ENCODE data around the gene SLC16A5. TPM values are rescaled to one million over a fixed set of nuclear protein-coding genes. Genes with fewer than 3 reads are reported as not detected.
A peak's percentile ranks its signal among the peaks of the same experiment; 100 is the strongest.

Gene SLC16A5
- total and polyA plus RNA-seq, 12 donors: 3.6 to 17.4 (median 11.9) TPM

GRCh38 chr17:75113798-75114551 is 26.2 kb downstream of the SLC16A5 start:
- TF ChIP-seq CTCF (IDR thresholded peaks at IDR 0.05): peak; percentile 94 to 98 (median 95)
- Histone ChIP-seq H3K36me3 (peaks cover 0 to 21% (median 0%) of the 10 kb centered on the region in 9 donors), H3K27ac (peak overlapping the region; percentile 55 to 96 (median 90)), H3K4me1 (peaks cover 5 to 66% (median 40%) of the 10 kb centered on the region in 9 donors), H3K9me3 (no peaks in the 10 kb centered on the region), H3K27me3 (no peaks in the 10 kb centered on the region), H3K4me3 (peak overlapping the region; percentile 14 to 66 (median 58))
- 8 to 12% methylated on average over 22 of the region's 22 CpGs for WGBS, 2 donors
- peak; percentile 76 to 94 for DNase-seq
- intact Hi-C loops (cut with DNase I): loop anchor here (2.0 to 10.0 kb wide), 15 partner anchors 37 to 301 kb away; partner anchors contain the start of genes NUP85 (in 3 of the 10), JPT1 (in 2 of the 10), SUMO2 (in 2 of the 10) and CDR2L (in 1 of the 10)
- peak; percentile 75 to 90 (median 83) for ATAC-seq

- Histone ChIP-seq H3K36me3 (peaks cover 0 to 25% (median 0%) of the 10 kb centered on the region in 9 donors), H3K27ac (peak overlapping the region; percentile 55 to 96 (median 90)), H3K9me3 (no peaks in the 10 kb centered on the region), H3K4me1 (peaks cover 0 to 61% (median 35%) of the 10 kb centered on the region in 9 donors), H3K4me3 (peak overlapping the region; percentile 14 to 66 (median 58)), H3K27me3 (no peaks in the 10 kb centered on the region)
- DNase-seq (no peak), ATAC-seq (no peak)
- no peak for TF ChIP-seq CTCF (IDR thresholded peaks at IDR 0.05)
- WGBS, 2 donors: 39 to 55% methylated on average over 19 of the region's 19 CpGs
- intact Hi-C loops (cut with DNase I): loop anchor here (2.0 to 10.0 kb wide), 15 partner anchors 37 to 300 kb away; partner anchors contain the start of genes NUP85 (in 3 of the 10), JPT1 (in 2 of the 10), SUMO2 (in 2 of the 10) and CDR2L (in 1 of the 10)
Measured at GRCh38 chr17:75114552-75115314, 27.0 kb downstream of the SLC16A5 start.

GRCh38 chr17:75115555-75115954 is 27.8 kb downstream of the SLC16A5 start:
- H3K27me3 ChIP-seq: no peaks in the 10 kb centered on the region
- intact Hi-C loops (cut with DNase I): loop anchor here in 9 of 10 donors (2.0 to 10.0 kb wide), 9 partner anchors 49 to 299 kb away; partner anchors contain the start of genes NUP85 (in 3 of the 9), GRB2 (in 1 of the 9) and HID1 (in 1 of the 9)
- H3K4me3 ChIP-seq: no peak overlapping the region
- TF ChIP-seq CTCF (IDR thresholded peaks at IDR 0.05): no peak
- H3K4me1 ChIP-seq: peaks cover 0 to 55% (median 32%) of the 10 kb centered on the region in 9 donors
- peaks cover 0 to 31% (median 0%) of the 10 kb centered on the region in 9 donors for H3K36me3 ChIP-seq
- no peaks in the 10 kb centered on the region for H3K9me3 ChIP-seq
- DNase-seq: no peak
- ATAC-seq: no peak
- peak overlapping the region in 1 of 10 donors; percentile 91 for H3K27ac ChIP-seq

GRCh38 chr17:75116737-75117136 is 29.0 kb downstream of the SLC16A5 start:
- ATAC-seq: no peak
- peaks cover 0 to 43% (median 0%) of the 10 kb centered on the region in 9 donors for H3K36me3 ChIP-seq
- H3K27ac ChIP-seq: peak overlapping the region in 1 of 10 donors; percentile 8
- no peaks in the 10 kb centered on the region for H3K27me3 ChIP-seq
- DNase-seq: no peak
- TF ChIP-seq CTCF (IDR thresholded peaks at IDR 0.05): no peak
- WGBS, 2 donors: 69 to 73% methylated on average over 9 of the region's 9 CpGs
- intact Hi-C loops (cut with DNase I): loop anchor here in 9 of 10 donors (5.0 to 10.0 kb wide), 7 partner anchors 48 to 298 kb away; partner anchors contain the start of genes NUP85 (in 3 of the 9), GRB2 (in 1 of the 9) and HID1 (in 1 of the 9)
- peaks cover 0 to 46% (median 20%) of the 10 kb centered on the region in 9 donors for H3K4me1 ChIP-seq
- H3K9me3 ChIP-seq: no peaks in the 10 kb centered on the region
- H3K4me3 ChIP-seq: no peak overlapping the region
